HG02885 (cell line): ENCODE data around the gene ZNF586.
"Not testable (repeated sequence)": the region's sequence is repeated elsewhere in the genome, so short reads cannot be mapped to it uniquely, and the experiment has no call there.

Experiments used
- ATAC-seq: cut with Tn5 transposase; IDR thresholded peaks from one replicate; pipeline ENCODE4 v1.9.1; 2021; ENCODE audit warnings: mild to moderate bottlenecking; ENCODE audit not compliant: unreplicated experiment, poor library complexity

The ZNF586 gene

GRCh38 chr19:57769345-57770131, at the start of gene ZNF586:
Gene ZNF586, plus strand, starts transcription at chr19:57769676. Its CDS starts 167 bp downstream, at chr19:57769843.
- ATAC-seq, result peak; percentile 99

- no peak for ATAC-seq
These were observed 49.5 kb upstream of the ZNF586 start for GRCh38 chr19:57719901-57720519.

GRCh38 chr19:57720878-57721277, 48.6 kb upstream of the ZNF586 start:
- ATAC-seq, result no peak

GRCh38 chr19:57738320-57738719, 31.2 kb upstream of the ZNF586 start:
- ATAC-seq, result not testable (repeated sequence)

GRCh38 chr19:57738770-57739169, 30.7 kb upstream of the ZNF586 start:
- ATAC-seq, result not testable (repeated sequence)

GRCh38 chr19:57746580-57747471, 22.6 kb upstream of the ZNF586 start, which contains the start of gene ZNF776:
Gene ZNF776, plus strand, starts transcription at chr19:57746815. Its CDS starts 244 bp downstream, at chr19:57747059.
- ATAC-seq, result peak; percentile 98

- ATAC-seq, result no peak
These were observed 22.0 kb upstream of the ZNF586 start for GRCh38 chr19:57747472-57747807.

GRCh38 chr19:57748029-57748428, 21.4 kb upstream of the ZNF586 start:
- ATAC-seq, result no peak

GRCh38 chr19:57754091-57754673, 15.3 kb upstream of the ZNF586 start:
- no peak for ATAC-seq

GRCh38 chr19:57755031-57755430, 14.4 kb upstream of the ZNF586 start:
- ATAC-seq, result no peak

GRCh38 chr19:57757941-57758340, 11.5 kb upstream of the ZNF586 start:
- no peak for ATAC-seq

GRCh38 chr19:57759096-57759495, 10.4 kb upstream of the ZNF586 start:
- ATAC-seq, result no peak

GRCh38 chr19:57771417-57771816, 1.9 kb downstream of the ZNF586 start:
- ATAC-seq, result no peak

- ATAC-seq, result no peak
These were observed 4.0 kb downstream of the ZNF586 start for GRCh38 chr19:57773488-57773887.

- no peak for ATAC-seq
These were observed 7.4 kb downstream of the ZNF586 start for GRCh38 chr19:57776764-57777296.

- no peak for ATAC-seq
These were observed 8.9 kb downstream of the ZNF586 start for GRCh38 chr19:57778336-57778735.

- ATAC-seq, result no peak
These were observed 9.9 kb downstream of the ZNF586 start for GRCh38 chr19:57779220-57779845.

- no peak for ATAC-seq
These were observed 16.8 kb downstream of the ZNF586 start for GRCh38 chr19:57786286-57786685.

- no peak for ATAC-seq
These were observed 17.4 kb downstream of the ZNF586 start for GRCh38 chr19:57786906-57787305.
